ENCODE results near the gene IFNW1. TPM values are rescaled to one million over a fixed set of nuclear protein-coding genes. Genes with fewer than 3 reads are reported as not detected.

IFNW1 gene
- total RNA-seq, 6 experiments from 2014 or later: not detected

GRCh38 chr9:21097817-21098216, 43.8 kb downstream of the IFNW1 start:
- no peaks in the 10 kb centered on the region for H3K36me3 Mint-ChIP-seq (ENCODE audit: low read depth)
- no peaks in the 10 kb centered on the region for H3K9me3 Mint-ChIP-seq
- H3K27me3 Mint-ChIP-seq (ENCODE audit: insufficient read depth): no peaks in the 10 kb centered on the region
- DNase-seq: no peak
- no peak overlapping the region for H3K4me3 Mint-ChIP-seq
- peaks cover 31% of the 10 kb centered on the region for H3K4me1 Mint-ChIP-seq (ENCODE audit: low read depth)
- no peak for TF ChIP-seq CTCF (IDR thresholded peaks at IDR 0.05)
- H3K27ac Mint-ChIP-seq: no peak overlapping the region

GRCh38 chr9:21096901-21097255, 44.8 kb downstream of the IFNW1 start:
- no peaks in the 10 kb centered on the region for H3K36me3 Mint-ChIP-seq (ENCODE audit: low read depth)

GRCh38 chr9:21096172-21096900, 45.3 kb downstream of the IFNW1 start:
- Mint-ChIP-seq H3K36me3 (ENCODE audit: low read depth) (no peaks in the 10 kb centered on the region), H3K27me3 (ENCODE audit: insufficient read depth) (no peaks in the 10 kb centered on the region), H3K9me3 (no peaks in the 10 kb centered on the region), H3K4me3 (peak overlapping the region; percentile 81), H3K27ac (peak overlapping the region; percentile 64), H3K4me1 (ENCODE audit: low read depth) (peaks cover 25% of the 10 kb centered on the region)
- DNase-seq: peak; percentile 22
- no peak for TF ChIP-seq CTCF (IDR thresholded peaks at IDR 0.05)

More at GRCh38 chr9:21096901-21097255, 44.8 kb downstream of the IFNW1 start:
- peak overlapping the region; percentile 81; the same call in 1 of the 2 replicates for H3K4me3 Mint-ChIP-seq
- no peak for DNase-seq
- H3K4me1 Mint-ChIP-seq (ENCODE audit: low read depth): peaks cover 25% of the 10 kb centered on the region
- no peak for TF ChIP-seq CTCF (IDR thresholded peaks at IDR 0.05)
- no peak overlapping the region; the same call in 1 of the 2 replicates for H3K27ac Mint-ChIP-seq
- H3K9me3 Mint-ChIP-seq: no peaks in the 10 kb centered on the region
- H3K27me3 Mint-ChIP-seq (ENCODE audit: insufficient read depth): no peaks in the 10 kb centered on the region

GRCh38 chr9:21095561-21095960, 46.1 kb downstream of the IFNW1 start:
- DNase-seq: peak; percentile 42
- H3K27ac Mint-ChIP-seq: peak overlapping the region; percentile 64; the same call in 1 of the 2 replicates
- TF ChIP-seq CTCF (IDR thresholded peaks at IDR 0.05): no peak
- no peaks in the 10 kb centered on the region for H3K27me3 Mint-ChIP-seq (ENCODE audit: insufficient read depth)
- peaks cover 25% of the 10 kb centered on the region for H3K4me1 Mint-ChIP-seq (ENCODE audit: low read depth)
- H3K9me3 Mint-ChIP-seq: no peaks in the 10 kb centered on the region
- no peaks in the 10 kb centered on the region for H3K36me3 Mint-ChIP-seq (ENCODE audit: low read depth)
- H3K4me3 Mint-ChIP-seq: peak overlapping the region; percentile 81; the same call in 1 of the 2 replicates

Other genes starting within 250 kb of the IFNW1 start
- gene HACD4, start 110.2 kb downstream of the IFNW1 start, total RNA-seq (2021; fragmentation: NEBNext Ultra II Directional; extraction: Animal tissue kit (Norgen Biotek cat#: 25700)): 1 to 10 TPM; 3.0 to 5.3 (median 3.8) TPM
- gene IFNB1, start 63.9 kb downstream of the IFNW1 start, total RNA-seq (2021; fragmentation: NEBNext Ultra II Directional; extraction: Animal tissue kit (Norgen Biotek cat#: 25700)): not detected
- gene IFNA21, start 24.8 kb upstream of the IFNW1 start, total RNA-seq (2021; fragmentation: NEBNext Ultra II Directional; extraction: Animal tissue kit (Norgen Biotek cat#: 25700)): not detected
- not detected for gene IFNA4, start 45.8 kb upstream of the IFNW1 start, total RNA-seq (2021; fragmentation: NEBNext Ultra II Directional; extraction: Animal tissue kit (Norgen Biotek cat#: 25700))
- gene IFNA7, start 60.4 kb upstream of the IFNW1 start, total RNA-seq (2021; fragmentation: NEBNext Ultra II Directional; extraction: Animal tissue kit (Norgen Biotek cat#: 25700)): not detected
- gene IFNA10, start 65.3 kb upstream of the IFNW1 start, total RNA-seq (2021; fragmentation: NEBNext Ultra II Directional; extraction: Animal tissue kit (Norgen Biotek cat#: 25700)): not detected
- not detected for gene IFNA16, start 75.5 kb upstream of the IFNW1 start, total RNA-seq (2021; fragmentation: NEBNext Ultra II Directional; extraction: Animal tissue kit (Norgen Biotek cat#: 25700))
- not detected for gene IFNA17, start 86.4 kb upstream of the IFNW1 start, total RNA-seq (2021; fragmentation: NEBNext Ultra II Directional; extraction: Animal tissue kit (Norgen Biotek cat#: 25700))
- gene IFNA14, start 98.2 kb upstream of the IFNW1 start, total RNA-seq (2021; fragmentation: NEBNext Ultra II Directional; extraction: Animal tissue kit (Norgen Biotek cat#: 25700)): not detected
- not detected for gene IFNA5, start 163.5 kb upstream of the IFNW1 start, total RNA-seq (2021; fragmentation: NEBNext Ultra II Directional; extraction: Animal tissue kit (Norgen Biotek cat#: 25700))
- 10 to 100 TPM; 25.7 to 32.2 (median 29.9) TPM for gene KLHL9, start 193.6 kb upstream of the IFNW1 start, total RNA-seq (2021; fragmentation: NEBNext Ultra II Directional; extraction: Animal tissue kit (Norgen Biotek cat#: 25700))
- gene IFNA6, start 209.1 kb upstream of the IFNW1 start, total RNA-seq (2021; fragmentation: NEBNext Ultra II Directional; extraction: Animal tissue kit (Norgen Biotek cat#: 25700)): not detected
- not detected for gene IFNA13, start 226.2 kb upstream of the IFNW1 start, total RNA-seq (2021; fragmentation: NEBNext Ultra II Directional; extraction: Animal tissue kit (Norgen Biotek cat#: 25700))
- gene IFNA2, start 243.6 kb upstream of the IFNW1 start, total RNA-seq (2021; fragmentation: NEBNext Ultra II Directional; extraction: Animal tissue kit (Norgen Biotek cat#: 25700)): not detected

All from HFFc6 (cell line).